GM21619 (cell line): ENCODE measurements around the gene NADK.

Source experiments
- ATAC-seq: cut with Tn5 transposase; IDR thresholded peaks from one replicate; pipeline ENCODE4 v1.9.1; 2021; ENCODE audit not compliant: unreplicated experiment

Gene NADK

GRCh38 chr1:1786836-1787605, 8.8 kb upstream of the NADK start:
- no peak for ATAC-seq

- no peak for ATAC-seq
Measured at GRCh38 chr1:1785666-1786065, 7.4 kb upstream of the NADK start.

GRCh38 chr1:1784933-1785332, 6.7 kb upstream of the NADK start:
- ATAC-seq = no peak

GRCh38 chr1:1783320-1783719, 5.0 kb upstream of the NADK start:
- ATAC-seq = no peak

GRCh38 chr1:1782399-1783221, 4.3 kb upstream of the NADK start:
- ATAC-seq = no peak

GRCh38 chr1:1781526-1781903, 3.2 kb upstream of the NADK start:
- no peak for ATAC-seq

- no peak for ATAC-seq
Measured at GRCh38 chr1:1780598-1781525, 2.6 kb upstream of the NADK start.

GRCh38 chr1:1779691-1780597, 1.7 kb upstream of the NADK start:
- peak; percentile 36 for ATAC-seq

- no peak for ATAC-seq
Measured at GRCh38 chr1:1779320-1779675, 1.0 kb upstream of the NADK start.

GRCh38 chr1:1778663-1779319, 521 bp upstream of the NADK start:
- ATAC-seq = peak; percentile 58

GRCh38 chr1:1777583-1777899, 729 bp downstream of the NADK start:
- ATAC-seq = no peak

- no peak for ATAC-seq
Measured at GRCh38 chr1:1776672-1777582, 1.3 kb downstream of the NADK start.

GRCh38 chr1:1775327-1776226, 2.7 kb downstream of the NADK start:
- no peak for ATAC-seq

GRCh38 chr1:1773874-1774273, 4.4 kb downstream of the NADK start:
- no peak for ATAC-seq

GRCh38 chr1:1771096-1771495, 7.2 kb downstream of the NADK start:
- ATAC-seq = no peak

GRCh38 chr1:1770102-1770501, 8.2 kb downstream of the NADK start:
- ATAC-seq = no peak

- no peak for ATAC-seq
Measured at GRCh38 chr1:1768249-1768992, 9.8 kb downstream of the NADK start.
